Large intestine (tissue), 12 donors: ENCODE results near the gene PCID2. TPM values are rescaled to one million over a fixed set of nuclear protein-coding genes. Genes with fewer than 3 reads are reported as not detected.
"Not testable (repeated sequence)": the region's sequence is repeated elsewhere in the genome, so short reads cannot be mapped to it uniquely, and the experiment has no call there.

Experiments
- DNase-seq, 2 donors: peaks; one replicate each; pipeline versions ENCODE4 v3.0.0 to v3.0.0-alpha.2; 2013
- H3K27ac ChIP-seq: one replicate; pipeline ENCODE4 v1.5.1; 2013; ENCODE audit warnings: low read length
- H3K27me3 ChIP-seq: 2 replicates; pipeline ENCODE4 v1.6.1; 2013; ENCODE audit warnings: low read length; ENCODE audit not compliant: control insufficient read depth, insufficient read depth
- H3K36me3 ChIP-seq: 2 replicates; pipeline ENCODE4 v1.6.1; 2013; ENCODE audit warnings: low read length; ENCODE audit not compliant: control insufficient read depth, insufficient read depth
- H3K4me1 ChIP-seq: one replicate; pipeline ENCODE4 v1.6.1; 2013; ENCODE audit warnings: low read length; ENCODE audit not compliant: control insufficient read depth, insufficient read depth
- H3K4me3 ChIP-seq: one replicate; pipeline ENCODE4 v1.5.1; 2013; ENCODE audit warnings: low read length
- H3K9me3 ChIP-seq: one replicate; pipeline ENCODE4 v1.6.1; 2013; ENCODE audit warnings: mild to moderate bottlenecking, low read depth, low read length, moderate library complexity; ENCODE audit not compliant: control insufficient read depth
- WGBS: methylation state at CpG from one replicate; pipeline ENCODE4 v1.1.5; 2013; ENCODE audit warnings: low lambda C conversion rate; ENCODE audit not compliant: insufficient coverage; 5-methylcytosine and 5-hydroxymethylcytosine counted together
- long read RNA-seq, 11 donors: transcript quantifications; one replicate each; lab custom pipeline, GENCODE V29; 2026
- polyA plus RNA-seq: library from polyadenylated mRNA; unstranded; fragments of 120-200 nt; gene quantifications from one replicate; pipeline ENCODE4 v1.2.1, GENCODE V29; 2013

Gene PCID2
- 52.0 TPM for polyA plus RNA-seq
- long read RNA-seq, donor 1, full-length matches to known transcripts = 1 of 10 reads
- long read RNA-seq, donor 1, partial matches to known transcripts = 9 of 10 reads
- long read RNA-seq, donor 1, other reads (novel, unspliced or antisense) = 0 of 10 reads
- long read RNA-seq, donor 2, partial matches to known transcripts = 10 of 25 reads
- long read RNA-seq, donor 2, other reads (novel, unspliced or antisense) = 14 of 25 reads
- long read RNA-seq, donor 3 = 0 reads
- long read RNA-seq, donor 4 = 0 reads
- long read RNA-seq, donor 5 = 0 reads
- long read RNA-seq, donor 6, partial matches to known transcripts = 17 of 43 reads
- long read RNA-seq, donor 6, other reads (novel, unspliced or antisense) = 26 of 43 reads
- long read RNA-seq, donor 7 = 0 reads
- long read RNA-seq, donor 8, full-length matches to known transcripts = 1 of 25 reads
- long read RNA-seq, donor 8, partial matches to known transcripts = 18 of 25 reads
- long read RNA-seq, donor 8, other reads (novel, unspliced or antisense) = 6 of 25 reads
- long read RNA-seq, donor 9, partial matches to known transcripts = 0 of 6 reads
- long read RNA-seq, donor 9, other reads (novel, unspliced or antisense) = 6 of 6 reads
- long read RNA-seq, donor 10, full-length matches to known transcripts = 2 of 7 reads
- long read RNA-seq, donor 10, partial matches to known transcripts = 5 of 7 reads
- long read RNA-seq, donor 10, other reads (novel, unspliced or antisense) = 0 of 7 reads
- long read RNA-seq, donor 11, full-length matches to known transcripts = 2 of 2 reads
- long read RNA-seq, donor 11, partial matches to known transcripts = 0 of 2 reads
- long read RNA-seq, donor 11, other reads (novel, unspliced or antisense) = 0 of 2 reads

DNA sequence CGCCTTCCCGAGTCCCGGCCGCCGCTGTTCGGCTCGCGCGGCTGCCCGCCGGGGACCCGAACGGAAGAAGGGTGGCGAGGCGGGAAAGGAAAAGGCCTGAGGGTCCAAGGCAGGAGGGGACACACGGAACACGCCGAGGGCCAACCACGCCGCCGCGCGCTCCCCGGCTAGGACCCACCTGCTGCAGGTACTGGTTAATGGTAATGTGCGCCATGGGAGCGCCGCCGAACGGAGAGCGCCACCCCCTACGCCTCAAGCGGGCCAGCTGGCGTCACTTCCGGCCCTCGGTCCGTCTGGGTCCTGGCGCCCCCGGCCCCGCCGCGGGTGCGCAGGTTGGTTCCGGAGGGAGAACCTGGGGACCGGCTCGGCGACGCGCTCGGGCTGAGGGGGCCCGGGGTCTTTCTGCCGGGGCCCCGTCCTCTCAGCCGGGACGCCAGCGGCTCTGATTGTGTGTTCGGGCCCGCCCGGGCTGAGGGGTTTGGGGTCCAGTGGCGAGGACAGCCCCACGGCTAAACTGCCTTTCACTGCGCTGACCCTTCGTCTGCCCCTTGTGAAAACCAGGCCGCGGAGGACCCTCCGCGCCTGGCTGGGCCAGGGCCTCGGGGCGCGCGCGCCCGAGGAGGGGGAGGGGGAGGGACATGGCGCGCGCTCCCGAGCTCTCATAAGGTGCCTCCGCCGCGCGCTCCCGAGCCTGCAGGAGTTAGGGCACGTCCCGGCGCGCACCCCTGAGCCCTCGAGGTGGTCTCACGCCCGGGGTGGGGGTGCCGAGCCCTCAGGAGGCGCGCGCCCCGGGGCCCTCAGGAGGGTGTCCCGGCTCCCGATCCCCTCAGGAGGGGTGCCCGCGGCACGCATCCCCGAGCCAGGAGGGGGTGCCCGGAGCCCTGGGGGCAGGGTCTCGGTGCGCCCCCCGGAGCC lies at the start of gene PCID2:
PCID2 (minus strand) TSS at position 249 of the 915 bp plus-strand sequence; CDS start at position 214, 35 bp downstream.
- H3K36me3 ChIP-seq = peaks cover 19% of the 10 kb centered on the region
- H3K4me1 ChIP-seq = peaks cover 12% of the 10 kb centered on the region
- peak within 1 kb of the TSS; percentile 100 for H3K27ac ChIP-seq
- H3K9me3 ChIP-seq = no peaks in the 10 kb centered on the region
- H3K27me3 ChIP-seq = no peaks in the 10 kb centered on the region
- no CpG with 5 or more reads among the region's 103 CpGs for WGBS
- DNase-seq = peak; percentile 83 to 93
- H3K4me3 ChIP-seq = peak within 1 kb of the TSS; percentile 85

DNA sequence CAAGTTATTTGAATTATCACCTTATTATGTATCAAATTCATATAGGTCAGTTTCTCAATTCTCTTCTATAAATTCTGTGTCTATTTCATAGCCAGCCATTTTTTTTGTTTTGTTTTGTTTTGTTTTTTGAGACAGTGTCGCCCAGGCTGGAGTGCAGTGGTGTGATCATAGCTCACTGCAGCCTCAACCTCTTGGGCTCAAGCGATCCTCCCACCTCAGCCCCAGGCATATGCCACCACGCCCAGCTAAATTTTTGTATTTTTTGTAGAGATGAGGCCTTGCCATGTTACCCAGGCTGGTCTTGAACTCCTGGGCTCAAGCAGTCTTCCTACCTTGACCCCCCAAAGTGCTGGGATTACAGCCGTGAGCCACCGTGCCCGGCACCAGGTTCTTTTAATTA lies 49.4 kb upstream of the PCID2 start:
- not testable (repeated sequence) for H3K27ac ChIP-seq, H3K4me3 ChIP-seq, H3K27me3 ChIP-seq, H3K9me3 ChIP-seq, DNase-seq, H3K4me1 ChIP-seq
- H3K36me3 ChIP-seq = peaks cover 71% of the 10 kb centered on the region
- no CpG with 5 or more reads among the region's 6 CpGs for WGBS

DNA sequence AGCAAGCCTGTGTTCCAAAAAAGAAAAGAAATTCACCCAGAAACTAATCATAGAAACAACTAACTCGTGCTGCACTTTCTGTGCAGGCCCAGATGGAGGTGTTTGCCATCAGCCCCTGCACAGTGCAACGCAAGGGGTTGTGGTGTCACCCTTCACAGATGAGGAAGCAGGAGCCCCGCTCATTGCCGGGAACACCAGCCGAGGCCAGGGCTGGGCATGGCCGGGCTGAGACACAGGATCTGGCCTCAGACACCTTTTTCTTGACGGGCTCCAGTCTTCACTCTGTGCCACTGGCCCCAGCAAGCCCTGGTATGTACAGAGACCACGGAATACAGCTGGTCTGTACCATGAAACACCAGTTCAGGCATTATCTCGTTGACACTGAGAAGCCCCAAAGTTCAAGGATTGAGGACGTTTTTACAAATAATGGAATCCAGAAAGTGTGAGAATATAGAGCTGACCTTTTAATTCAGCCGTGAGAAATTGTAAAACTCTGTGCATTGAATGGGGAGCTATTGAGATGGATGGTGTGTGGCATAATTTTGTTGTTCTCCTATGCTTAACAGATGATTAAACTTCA lies 44.1 kb upstream of the PCID2 start:
- peaks cover 79% of the 10 kb centered on the region for H3K36me3 ChIP-seq
- no peaks in the 10 kb centered on the region for H3K4me1 ChIP-seq
- 100% methylated on average over 1 of the region's 11 CpGs for WGBS
- DNase-seq = no peak
- H3K27ac ChIP-seq = no peak overlapping the region
- H3K4me3 ChIP-seq = no peak overlapping the region
- no peaks in the 10 kb centered on the region for H3K9me3 ChIP-seq
- no peaks in the 10 kb centered on the region for H3K27me3 ChIP-seq

DNA sequence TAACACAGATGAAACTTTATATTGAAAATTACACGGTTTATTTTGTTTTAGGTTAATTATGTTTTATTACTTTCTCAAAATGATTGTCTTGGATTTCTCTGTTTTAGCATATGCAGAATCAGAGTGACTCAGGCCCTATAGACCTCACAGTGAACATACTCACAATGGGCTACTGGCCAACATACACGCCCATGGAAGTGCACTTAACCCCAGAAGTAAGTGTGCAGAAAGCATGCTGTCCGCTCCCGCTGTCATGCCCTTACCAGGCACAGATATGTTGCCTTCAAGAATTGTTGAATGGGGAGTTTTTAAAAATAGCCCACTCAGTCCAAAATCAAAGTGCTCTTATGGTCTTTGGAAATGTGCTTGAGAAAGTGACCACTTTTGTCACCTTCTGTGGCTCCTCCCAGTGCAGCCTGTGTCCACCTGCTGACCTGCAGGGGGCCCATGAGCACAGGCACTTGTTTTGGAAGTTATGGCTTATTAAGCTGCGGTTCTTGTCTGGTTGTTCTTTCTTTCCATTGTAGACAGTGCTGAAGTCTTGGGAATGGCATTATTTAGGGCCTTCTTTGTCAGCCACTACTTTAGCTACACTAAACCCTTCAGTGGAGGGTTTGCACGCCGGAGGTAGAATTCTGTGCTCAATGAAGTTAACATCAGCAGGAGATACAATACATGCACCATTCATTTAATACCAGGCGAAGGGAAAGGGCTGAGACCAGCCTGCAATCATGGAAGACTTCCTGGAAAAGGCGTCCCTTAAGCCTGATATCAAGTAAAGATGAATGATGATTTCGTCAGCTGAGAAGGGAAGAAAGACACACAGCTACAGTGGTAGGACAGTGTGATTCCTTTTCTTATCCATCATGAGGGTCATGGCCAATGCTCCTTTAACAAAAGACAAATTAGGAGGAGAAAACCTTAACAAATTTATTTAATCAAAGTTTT lies 37.7 kb upstream of the PCID2 start:
- no peak overlapping the region for H3K4me3 ChIP-seq
- 86% methylated on average over 2 of the region's 10 CpGs for WGBS
- H3K36me3 ChIP-seq = peaks cover 77% of the 10 kb centered on the region
- no peak for DNase-seq
- no peaks in the 10 kb centered on the region for H3K9me3 ChIP-seq
- no peak overlapping the region for H3K27ac ChIP-seq
- H3K4me1 ChIP-seq = no peaks in the 10 kb centered on the region
- H3K27me3 ChIP-seq = no peaks in the 10 kb centered on the region

DNA sequence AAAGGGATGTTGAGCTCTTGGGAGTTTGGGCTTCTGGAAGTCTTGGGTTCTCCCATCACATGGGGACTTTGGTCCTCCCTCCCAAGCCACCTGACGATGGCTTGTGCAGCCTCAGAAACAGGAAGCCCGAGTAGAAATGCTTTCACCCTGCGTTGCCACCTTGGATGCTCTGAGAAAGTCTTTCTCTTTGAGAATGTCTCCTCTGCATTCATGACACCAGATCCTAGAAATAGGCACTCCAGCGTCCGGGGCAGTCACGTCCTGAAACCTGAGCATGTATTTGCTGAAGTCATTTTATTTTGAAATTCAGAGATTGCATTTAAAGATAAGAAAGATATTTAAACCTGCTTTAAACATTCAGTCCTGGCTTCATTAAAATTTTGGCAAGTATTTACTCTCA lies 35.4 kb upstream of the PCID2 start:
- Histone ChIP-seq H3K27me3 (no peaks in the 10 kb centered on the region), H3K4me1 (peaks cover 2% of the 10 kb centered on the region), H3K9me3 (no peaks in the 10 kb centered on the region), H3K4me3 (no peak overlapping the region), H3K27ac (no peak overlapping the region), H3K36me3 (peaks cover 77% of the 10 kb centered on the region)
- DNase-seq = no peak
- WGBS = no CpG with 5 or more reads among the region's 6 CpGs

DNA sequence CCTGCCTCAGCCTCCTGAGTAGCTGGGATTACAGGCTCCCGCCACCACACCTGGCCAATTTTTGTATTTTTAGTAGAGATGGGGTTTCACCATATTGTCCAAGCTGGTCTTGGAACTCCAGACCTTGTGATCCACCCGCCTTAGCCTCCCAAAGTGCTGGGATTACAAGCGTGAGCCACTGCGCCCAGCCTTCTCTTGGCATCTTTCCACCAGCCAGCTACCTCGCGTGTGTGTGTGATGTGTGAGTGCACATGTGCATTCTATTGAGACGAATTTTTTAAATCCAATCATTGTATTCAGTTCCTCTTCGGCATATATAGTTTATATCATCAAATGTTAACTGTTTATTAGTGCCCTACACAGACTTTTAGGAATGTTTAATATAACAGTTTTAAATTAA lies 33.2 kb upstream of the PCID2 start:
- WGBS = 80% methylated on average over 1 of the region's 8 CpGs
- not testable (repeated sequence) for H3K4me1 ChIP-seq, H3K4me3 ChIP-seq, H3K27ac ChIP-seq, H3K27me3 ChIP-seq, DNase-seq, H3K9me3 ChIP-seq
- peaks cover 70% of the 10 kb centered on the region for H3K36me3 ChIP-seq

DNA sequence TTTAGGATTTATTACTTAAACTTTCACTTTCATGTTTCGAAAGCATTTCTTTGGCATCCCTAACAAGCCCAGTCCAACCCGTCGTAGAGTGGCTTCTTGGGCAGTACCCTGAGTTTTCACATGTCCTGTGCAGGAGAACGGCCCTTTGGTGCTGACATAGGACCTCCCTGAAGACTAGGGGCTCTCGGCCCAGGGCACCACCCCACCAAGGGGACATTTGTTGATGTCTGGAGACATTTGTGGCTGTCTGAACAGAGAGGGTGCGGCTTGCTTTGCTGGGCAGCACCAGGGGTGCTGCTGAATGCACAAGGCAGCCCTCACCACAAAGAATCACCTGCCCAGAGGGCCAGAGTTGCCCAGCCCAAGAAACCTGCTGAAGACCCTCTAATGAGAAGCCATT lies 31.5 kb upstream of the PCID2 start:
- WGBS = no CpG with 5 or more reads among the region's 6 CpGs
- Histone ChIP-seq H3K27ac (no peak overlapping the region), H3K36me3 (peaks cover 62% of the 10 kb centered on the region)

DNA sequence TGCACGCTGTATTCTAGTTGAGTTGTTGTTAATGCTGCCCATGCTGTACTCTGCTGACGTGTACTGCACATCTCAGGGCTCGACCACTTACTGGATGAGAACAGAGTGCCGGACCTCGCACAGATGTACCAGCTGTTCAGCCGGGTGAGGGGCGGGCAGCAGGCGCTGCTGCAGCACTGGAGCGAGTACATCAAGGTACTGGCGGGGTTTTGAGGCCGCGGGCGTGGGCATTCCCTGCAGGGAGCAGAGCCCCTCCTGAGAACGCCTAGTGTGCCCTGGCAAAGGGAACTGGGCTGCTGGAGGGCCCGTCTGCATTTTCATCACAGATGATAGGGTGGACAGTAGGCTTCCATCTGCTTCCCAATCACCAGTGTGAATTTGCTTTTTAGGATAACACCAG lies 30.9 kb upstream of the PCID2 start:
- no peaks in the 10 kb centered on the region for H3K27me3 ChIP-seq
- no peak overlapping the region for H3K27ac ChIP-seq
- H3K9me3 ChIP-seq = no peaks in the 10 kb centered on the region
- no peak overlapping the region for H3K4me3 ChIP-seq
- WGBS = no CpG with 5 or more reads among the region's 15 CpGs
- H3K4me1 ChIP-seq = peaks cover 2% of the 10 kb centered on the region
- DNase-seq = no peak
- H3K36me3 ChIP-seq = peaks cover 61% of the 10 kb centered on the region

More for the DNA sequence above, 31.5 kb upstream of the PCID2 start:
- Histone ChIP-seq H3K9me3 (no peaks in the 10 kb centered on the region), H3K4me3 (no peak overlapping the region), H3K27me3 (no peaks in the 10 kb centered on the region), H3K4me1 (peaks cover 2% of the 10 kb centered on the region)
- DNase-seq = no peak

DNA sequence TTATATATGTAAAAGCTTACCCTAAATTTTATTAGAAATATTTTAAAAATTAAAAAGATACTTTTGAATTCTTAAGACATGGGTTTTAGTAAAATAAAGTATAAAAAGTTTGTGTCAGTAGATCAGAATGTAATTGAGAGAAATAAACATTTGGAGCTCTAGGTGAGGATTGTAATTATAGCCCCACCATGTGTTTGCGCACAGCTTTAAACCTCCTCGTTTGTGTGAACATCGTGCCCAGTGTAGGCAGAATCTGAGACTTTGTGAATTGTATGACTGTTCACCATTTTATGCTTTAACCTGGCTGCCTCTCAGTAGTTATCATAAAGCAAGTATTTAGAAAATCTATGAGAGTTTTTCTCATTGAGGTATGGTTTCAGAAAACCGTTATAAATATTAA lies 30.1 kb upstream of the PCID2 start:
- H3K27ac ChIP-seq = no peak overlapping the region
- peaks cover 2% of the 10 kb centered on the region for H3K4me1 ChIP-seq
- H3K4me3 ChIP-seq = no peak overlapping the region
- DNase-seq = no peak
- no peaks in the 10 kb centered on the region for H3K9me3 ChIP-seq
- H3K36me3 ChIP-seq = peaks cover 60% of the 10 kb centered on the region
- no peaks in the 10 kb centered on the region for H3K27me3 ChIP-seq
- WGBS = 100% methylated on average over 1 of the region's 4 CpGs
